Retinal pigment epithelial cell (primary cell): ENCODE measurements around the gene SH2D6.
"Not testable (repeated sequence)": the region's sequence is repeated elsewhere in the genome, so short reads cannot be mapped to it uniquely, and the experiment has no call there.

Source experiments
- DNase-seq: peaks from one replicate; pipeline ENCODE4 v3.0.0-alpha.2; 2010; ENCODE audit warnings: low read depth
- H3K4me3 ChIP-seq: 2 replicates; pipeline ENCODE4 v1.5.1; 2011; ENCODE audit warnings: mild to moderate bottlenecking, low read length, control low read depth, moderate library complexity
- TF ChIP-seq, protein P1 (sequence below): conservative IDR thresholded peaks from 2 replicates; pipeline ENCODE4 v1.5.1; 2011; ENCODE audit warnings: low read depth, low read length, control low read depth, inconsistent platforms

SH2D6 gene

DNA sequence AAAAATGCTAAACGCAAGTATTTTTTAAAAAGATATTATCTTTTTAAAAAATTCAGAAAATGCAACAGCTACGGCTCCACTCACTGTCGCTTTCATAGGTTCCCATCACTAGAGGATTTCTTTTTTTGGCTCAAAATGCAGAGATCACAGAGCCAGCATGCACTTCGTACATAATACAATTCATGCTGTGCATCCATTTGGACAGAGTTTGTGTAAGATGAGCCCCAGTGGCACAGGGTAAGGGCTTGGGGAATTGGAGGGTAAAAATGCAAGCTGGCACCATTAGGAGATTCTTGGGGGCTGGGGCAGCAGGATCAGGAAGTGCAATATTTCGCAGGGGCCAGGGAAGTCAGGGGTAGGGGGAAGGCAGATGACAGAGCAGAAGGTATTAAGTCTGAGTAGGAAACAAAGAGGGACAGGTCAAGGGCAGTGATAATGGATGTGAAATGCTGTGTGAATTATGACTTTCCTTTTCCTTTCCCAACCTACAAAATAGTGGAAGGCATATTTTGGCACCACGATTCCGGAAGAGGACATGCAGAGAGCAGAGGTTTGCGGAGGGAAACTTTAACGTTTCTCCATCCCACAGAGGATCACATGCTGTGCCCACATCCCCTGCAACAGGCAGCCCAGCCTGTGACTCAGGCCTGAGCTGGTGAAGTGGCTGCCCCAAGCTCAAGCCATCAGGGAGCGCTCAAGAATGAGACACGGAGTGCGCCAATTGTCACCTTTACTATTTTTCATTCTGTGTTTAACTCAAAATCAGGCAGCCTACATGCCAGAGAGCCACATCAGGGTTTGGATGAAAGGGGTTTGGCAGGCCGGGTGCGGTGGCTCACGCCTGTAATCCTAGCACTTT lies 13.1 kb upstream of the SH2D6 start:
- H3K4me3 ChIP-seq = peak overlapping the region; percentile 18
- TF ChIP-seq, protein P1, sequence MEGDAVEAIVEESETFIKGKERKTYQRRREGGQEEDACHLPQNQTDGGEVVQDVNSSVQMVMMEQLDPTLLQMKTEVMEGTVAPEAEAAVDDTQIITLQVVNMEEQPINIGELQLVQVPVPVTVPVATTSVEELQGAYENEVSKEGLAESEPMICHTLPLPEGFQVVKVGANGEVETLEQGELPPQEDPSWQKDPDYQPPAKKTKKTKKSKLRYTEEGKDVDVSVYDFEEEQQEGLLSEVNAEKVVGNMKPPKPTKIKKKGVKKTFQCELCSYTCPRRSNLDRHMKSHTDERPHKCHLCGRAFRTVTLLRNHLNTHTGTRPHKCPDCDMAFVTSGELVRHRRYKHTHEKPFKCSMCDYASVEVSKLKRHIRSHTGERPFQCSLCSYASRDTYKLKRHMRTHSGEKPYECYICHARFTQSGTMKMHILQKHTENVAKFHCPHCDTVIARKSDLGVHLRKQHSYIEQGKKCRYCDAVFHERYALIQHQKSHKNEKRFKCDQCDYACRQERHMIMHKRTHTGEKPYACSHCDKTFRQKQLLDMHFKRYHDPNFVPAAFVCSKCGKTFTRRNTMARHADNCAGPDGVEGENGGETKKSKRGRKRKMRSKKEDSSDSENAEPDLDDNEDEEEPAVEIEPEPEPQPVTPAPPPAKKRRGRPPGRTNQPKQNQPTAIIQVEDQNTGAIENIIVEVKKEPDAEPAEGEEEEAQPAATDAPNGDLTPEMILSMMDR = no peak
- DNase-seq = peak; percentile 55

DNA sequence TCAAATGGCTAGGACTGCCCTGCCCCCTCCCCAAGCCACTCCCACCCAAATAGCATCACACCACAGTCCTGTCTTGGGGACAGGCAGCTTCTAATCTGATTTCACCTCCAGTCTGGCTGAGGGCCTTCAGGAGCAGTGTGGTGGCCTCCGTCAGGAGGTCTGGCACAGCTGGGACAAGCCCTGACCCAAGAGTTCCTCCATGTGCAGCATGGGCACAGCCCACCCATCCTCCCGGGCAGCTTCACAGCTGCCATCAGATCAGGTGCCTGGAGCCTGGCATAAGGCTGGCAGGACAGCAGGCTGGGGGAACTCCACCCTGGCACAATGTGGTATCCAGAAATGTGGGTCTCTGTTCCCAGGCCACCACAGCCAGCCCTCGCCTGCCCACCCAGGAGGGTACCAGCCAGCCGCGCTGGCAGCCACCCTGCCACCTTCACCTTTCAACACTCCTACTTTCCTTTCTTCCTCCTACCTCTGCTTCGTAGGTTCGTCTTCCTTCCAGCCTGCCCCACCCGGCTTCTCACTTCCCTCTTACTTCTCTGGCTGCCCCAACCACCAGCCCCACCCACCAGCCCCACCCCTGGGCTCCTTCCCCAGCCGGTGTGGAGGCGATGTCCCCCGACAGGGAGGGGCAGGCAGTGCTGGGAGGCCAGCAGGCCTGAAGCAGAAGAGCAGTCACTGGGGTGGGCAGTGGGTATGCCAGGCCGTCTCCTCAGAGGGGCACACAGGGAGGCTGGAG lies 8.5 kb upstream of the SH2D6 start, which contains the start of gene CAPG:
Gene CAPG, minus strand, starts transcription at position 522 of the 739 bp plus-strand sequence. CDS start 8,221 bp downstream, outside the sequence.
- no peak for DNase-seq
- no peak within 1 kb of the TSS for H3K4me3 ChIP-seq
- TF ChIP-seq, protein P1 = no peak

DNA sequence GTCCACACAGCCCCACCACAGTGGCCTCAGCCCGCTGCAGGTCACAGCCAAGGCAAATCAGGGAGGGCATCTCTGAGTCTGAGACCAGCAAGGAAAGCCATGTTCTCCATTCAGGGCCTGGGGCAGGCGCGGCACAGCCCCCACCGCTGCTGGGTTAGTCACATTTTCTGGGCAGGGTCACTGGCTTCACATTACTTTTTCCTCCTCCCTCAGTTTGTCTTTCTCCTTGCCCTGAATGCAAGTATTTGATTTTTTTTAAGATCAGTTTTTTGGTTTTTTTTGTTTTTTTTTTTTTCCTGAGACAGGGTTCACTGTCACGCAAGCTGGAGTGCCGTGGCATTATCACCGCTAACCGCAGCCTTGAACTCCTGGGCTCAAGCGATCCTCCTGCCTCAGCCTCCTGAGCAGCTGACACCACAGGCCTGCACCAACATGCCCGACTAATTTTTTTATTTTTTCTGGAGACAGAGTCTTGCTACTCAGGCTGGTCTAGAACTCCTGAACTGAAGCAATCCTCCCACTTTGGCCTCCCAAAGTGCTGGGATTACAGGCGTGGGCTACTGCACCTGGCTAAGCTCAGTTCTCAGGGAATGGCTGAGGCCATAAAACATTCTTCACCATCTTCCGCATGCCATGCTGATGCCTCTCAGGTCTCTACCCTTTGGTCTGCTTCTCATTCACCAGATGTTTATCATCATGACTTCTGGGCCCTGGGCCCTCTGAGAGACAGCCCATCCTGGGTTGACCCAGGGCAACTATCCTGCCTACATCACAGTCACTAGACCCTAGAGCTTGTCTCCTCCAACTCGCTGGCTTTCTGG lies 7.7 kb upstream of the SH2D6 start:
- H3K4me3 ChIP-seq = no peak overlapping the region
- TF ChIP-seq, protein P1 = no peak
- DNase-seq = no peak

DNA sequence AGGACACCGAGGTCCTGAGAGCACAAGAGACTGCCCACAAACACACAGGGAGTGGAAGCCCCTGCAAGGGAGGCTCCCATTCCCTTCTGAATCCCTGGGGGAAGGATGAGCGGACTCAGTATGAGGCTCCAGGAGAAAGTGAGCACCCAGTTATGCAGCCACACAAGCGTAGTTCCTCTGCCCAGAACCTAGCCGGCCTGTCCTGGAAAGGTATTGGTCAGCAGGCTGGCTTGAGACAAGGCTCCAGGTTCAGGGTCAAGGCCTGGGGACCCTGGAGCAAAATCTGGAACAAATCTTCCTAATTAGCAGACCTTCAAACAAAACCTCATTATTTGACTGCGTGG lies 7.1 kb upstream of the SH2D6 start:
- TF ChIP-seq, protein P1 = no peak
- H3K4me3 ChIP-seq = no peak overlapping the region
- DNase-seq = no peak

DNA sequence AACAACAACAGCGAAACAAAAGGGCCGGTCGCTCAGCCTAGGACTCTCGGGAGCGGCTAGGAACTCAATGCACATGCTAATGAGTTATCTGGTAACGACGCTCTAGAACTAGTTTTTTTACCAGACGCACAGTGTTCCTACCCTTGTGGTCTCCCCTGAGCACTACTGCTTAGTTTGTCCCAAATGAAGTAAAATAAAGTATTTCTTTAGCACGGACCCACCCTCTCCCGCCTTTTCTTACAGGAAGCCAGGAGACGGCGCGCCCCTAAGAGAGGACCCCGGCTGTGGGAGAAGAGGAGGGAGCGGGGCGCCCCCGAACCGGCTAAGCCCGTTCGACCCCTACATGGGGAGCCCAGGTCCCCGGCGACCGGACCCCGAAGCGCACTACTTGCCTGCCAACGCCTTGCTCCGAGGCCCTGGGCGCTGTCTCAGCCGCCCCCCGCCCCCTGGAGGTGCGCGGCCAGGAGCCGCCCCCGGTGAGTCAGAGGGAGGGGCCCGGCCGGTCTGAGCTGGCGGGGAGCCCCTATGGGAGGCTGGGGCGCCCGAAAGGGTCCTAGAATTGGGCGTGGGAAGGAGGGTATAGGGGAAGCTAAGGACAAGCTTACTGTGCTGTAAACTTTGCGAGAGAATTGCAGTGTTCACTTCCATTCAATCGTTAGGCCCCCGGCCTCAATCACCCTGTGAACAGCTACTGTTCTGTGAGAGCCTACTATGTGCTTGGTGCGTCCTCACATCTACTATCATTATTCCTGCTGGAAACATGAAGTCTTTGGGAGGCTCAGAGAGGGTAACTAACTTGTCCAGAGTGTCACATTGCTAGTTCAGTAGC lies 4.7 kb upstream of the SH2D6 start:
- H3K4me3 ChIP-seq = peak overlapping the region; percentile 64
- DNase-seq = no peak
- TF ChIP-seq, protein P1 = peak; percentile 3

DNA sequence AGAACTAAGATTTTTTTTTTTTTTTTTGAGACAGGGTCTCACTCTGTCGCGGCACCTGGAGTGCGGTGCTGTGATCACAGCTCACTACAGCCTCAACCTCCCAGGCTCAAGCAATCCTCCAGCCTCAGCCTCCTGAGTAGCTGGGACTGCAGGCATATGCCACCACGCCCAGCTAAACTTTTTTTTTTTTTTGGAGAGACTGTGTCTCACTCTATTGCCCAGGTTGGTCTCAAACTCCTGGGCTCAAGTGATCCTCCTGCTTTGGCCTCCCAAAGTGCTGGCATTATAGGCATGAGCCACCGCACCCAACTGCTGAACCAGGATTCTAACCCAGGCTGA lies 4.1 kb upstream of the SH2D6 start:
- not testable (repeated sequence) for H3K4me3 ChIP-seq

More for the DNA sequence above, 4.1 kb upstream of the SH2D6 start:
- DNase-seq = not testable (repeated sequence)
